Adipose tissue (tissue), 3 donors: ENCODE measurements around the gene FBXO31. TPM values are rescaled to one million over a fixed set of nuclear protein-coding genes. Genes with fewer than 3 reads are reported as not detected.
"Not testable (repeated sequence)": the region's sequence is repeated elsewhere in the genome, so short reads cannot be mapped to it uniquely, and the experiment has no call there.

Source experiments
- H3K27ac ChIP-seq: one replicate; pipeline ENCODE4 v1.5.1; 2013; ENCODE audit warnings: low read depth, low read length
- WGBS, 3 donors: extraction: QIAGEN DNeasy Blood & Tissue Kit; methylation state at CpG; one replicate each; pipeline ENCODE4 v1.1.7; 2013; 5-methylcytosine and 5-hydroxymethylcytosine counted together
- polyA plus RNA-seq, 3 donors: library from polyadenylated mRNA; stranded (reverse); fragments of 200-250 nt; gene quantifications; one replicate each; pipeline ENCODE4 v1.2.3, GENCODE V29; 2013
- donor health status: healthy with polysubstance abuse.
- donor health status: Bipolar disorder and iron deficiency.
- donor health status: healthy.

Gene FBXO31
- polyA plus RNA-seq, 3 donors, result 14.6 to 26.6 (median 23.6) TPM

DNA sequence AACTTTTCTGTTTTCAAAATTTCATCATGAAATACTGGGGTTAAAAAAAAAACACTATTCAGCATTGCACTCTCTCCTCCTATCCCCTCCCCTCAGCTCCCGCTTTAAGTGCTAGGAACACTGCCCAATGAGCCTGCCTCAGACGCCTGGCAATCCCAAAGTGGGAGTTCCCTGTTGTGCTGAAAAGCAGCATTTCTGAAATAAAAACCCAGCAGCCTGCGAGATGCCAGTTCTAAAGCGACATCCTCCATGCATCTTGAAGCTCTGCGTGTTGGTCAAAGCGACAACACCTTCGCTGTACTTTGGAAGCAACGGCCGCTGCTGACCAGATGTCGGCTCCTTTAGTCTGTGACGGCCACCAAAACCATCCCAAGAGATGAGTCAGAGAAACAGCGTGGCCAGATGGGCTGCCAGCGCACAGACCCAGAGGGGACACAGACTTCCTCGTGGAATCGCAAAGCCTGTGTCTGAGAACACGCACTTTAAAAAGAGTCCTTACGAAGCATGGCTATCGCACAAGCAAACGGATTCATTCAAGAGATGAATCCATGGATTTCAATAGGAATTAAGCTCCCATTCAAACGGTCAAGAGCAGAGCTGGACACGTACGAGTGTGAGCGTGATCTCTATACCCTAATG lies 32.8 kb downstream of the FBXO31 start:
- no peak overlapping the region for H3K27ac ChIP-seq
- WGBS, 3 donors, result 50 to 80% (median 64%) methylated on average over 23 of the region's 23 CpGs

DNA sequence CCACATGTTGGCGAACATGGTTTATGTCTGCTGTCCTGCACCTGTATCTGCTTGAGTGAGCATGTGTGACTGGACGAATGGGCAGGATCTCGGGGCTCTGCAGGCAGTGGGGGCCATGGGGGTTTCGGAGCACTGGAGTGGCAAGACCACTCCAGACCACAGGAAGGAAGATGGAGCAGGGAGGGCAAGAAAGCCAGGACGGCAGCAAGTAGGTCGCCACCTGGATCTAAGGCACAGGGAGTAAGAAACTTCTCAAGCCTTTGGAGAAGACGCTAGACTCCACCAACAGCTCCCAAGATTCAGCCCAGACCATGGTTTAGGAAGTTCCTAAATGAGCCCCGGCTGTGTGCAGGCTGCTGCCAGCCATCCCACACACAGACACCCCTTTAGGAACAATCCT lies 33.5 kb downstream of the FBXO31 start:
- H3K27ac ChIP-seq, result no peak overlapping the region
- WGBS, 3 donors, result 86 to 90% (median 89%) methylated on average over 8 of the region's 8 CpGs

DNA sequence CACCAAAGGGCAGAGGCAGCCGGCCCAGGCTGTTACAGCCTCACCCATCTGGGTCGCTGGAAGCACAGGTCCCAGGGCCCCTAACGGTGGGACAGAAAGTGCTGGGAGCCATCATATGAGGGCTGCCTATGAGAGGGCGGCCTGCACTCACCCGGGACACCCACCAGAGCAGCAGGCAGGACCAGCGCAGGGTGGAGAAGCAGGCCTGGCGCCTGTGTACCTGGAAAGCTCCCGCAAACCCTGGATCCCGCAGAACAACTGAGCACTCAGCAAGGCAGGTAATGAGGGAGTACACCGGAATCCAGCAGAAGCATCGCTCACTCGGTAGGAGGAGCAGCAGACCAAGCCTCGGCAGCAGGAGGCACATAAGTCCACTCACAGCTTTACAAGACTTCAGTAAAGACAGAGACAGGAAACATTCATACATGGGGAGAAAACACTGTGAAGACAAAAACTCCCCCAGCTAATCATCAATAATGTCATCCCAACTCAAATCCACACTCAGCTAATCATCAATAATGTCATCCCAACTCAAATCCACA lies 34.9 kb downstream of the FBXO31 start:
- WGBS, 3 donors, result 89 to 96% (median 95%) methylated on average over 13 of the region's 13 CpGs
- no peak overlapping the region for H3K27ac ChIP-seq

DNA sequence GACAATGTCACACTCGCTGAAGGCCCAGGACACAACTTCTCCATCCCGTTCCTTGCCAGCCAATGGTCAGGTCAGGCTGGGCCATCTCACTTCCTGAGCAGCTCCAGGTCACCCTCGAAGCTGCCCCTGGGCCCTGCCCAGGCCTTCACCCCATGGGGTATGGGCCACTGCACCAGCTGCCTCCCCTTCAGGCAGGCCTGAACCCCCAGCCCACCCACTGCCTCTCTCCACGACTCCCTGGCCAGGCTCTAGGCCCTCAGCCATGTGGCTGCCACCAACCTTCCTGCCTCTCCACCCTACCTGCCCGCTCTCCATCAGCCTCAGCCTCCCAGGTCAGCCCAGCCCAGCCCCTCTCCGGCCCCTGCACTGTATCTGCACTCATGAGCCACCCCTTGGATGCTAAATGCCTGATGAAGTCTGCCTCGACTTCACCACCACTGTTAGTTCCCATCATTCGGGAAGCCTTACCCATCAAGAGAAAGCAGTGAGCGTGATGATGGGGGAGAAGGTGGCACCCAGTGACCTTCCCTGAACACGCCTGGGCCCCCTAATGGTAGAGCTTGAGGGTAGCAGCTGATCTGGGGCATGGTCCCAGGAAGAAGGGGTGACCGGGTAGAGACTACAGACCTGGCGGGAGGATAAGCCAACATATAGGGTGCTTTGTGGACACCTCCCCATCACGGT lies 35.5 kb downstream of the FBXO31 start:
- H3K27ac ChIP-seq, result no peak overlapping the region
- 94 to 95% (median 95%) methylated on average over 13 of the region's 13 CpGs for whole genome bisulfite sequencing, 3 donors

DNA sequence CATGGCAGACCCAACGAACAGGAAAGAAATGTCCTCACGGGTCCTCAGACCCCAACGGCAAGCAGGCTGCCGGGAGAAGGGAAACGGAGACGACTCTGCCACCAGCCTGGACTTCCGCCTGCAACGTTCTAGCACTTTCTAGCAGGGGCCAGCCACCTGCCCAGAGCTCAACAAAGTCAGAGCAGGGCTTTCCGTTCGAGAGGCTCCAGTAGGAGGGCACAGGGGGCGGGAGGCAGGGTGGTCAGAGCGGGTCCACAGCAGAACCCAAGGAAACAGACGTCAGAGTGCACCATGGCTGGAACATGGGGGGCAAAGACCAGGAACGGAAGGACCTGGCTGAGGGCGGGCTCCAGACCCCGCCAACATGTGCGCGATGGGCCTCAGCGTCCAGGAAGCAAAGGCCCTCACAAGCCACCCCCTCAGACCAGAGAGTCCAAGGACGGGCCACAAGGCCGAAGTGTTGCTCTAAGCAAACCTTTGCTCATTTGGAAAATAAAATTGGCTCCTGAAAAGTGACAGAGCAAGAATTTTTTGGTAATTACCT lies 37.0 kb downstream of the FBXO31 start:
- WGBS, 3 donors, result 91 to 94% (median 93%) methylated on average over 21 of the region's 21 CpGs
- H3K27ac ChIP-seq, result no peak overlapping the region

DNA sequence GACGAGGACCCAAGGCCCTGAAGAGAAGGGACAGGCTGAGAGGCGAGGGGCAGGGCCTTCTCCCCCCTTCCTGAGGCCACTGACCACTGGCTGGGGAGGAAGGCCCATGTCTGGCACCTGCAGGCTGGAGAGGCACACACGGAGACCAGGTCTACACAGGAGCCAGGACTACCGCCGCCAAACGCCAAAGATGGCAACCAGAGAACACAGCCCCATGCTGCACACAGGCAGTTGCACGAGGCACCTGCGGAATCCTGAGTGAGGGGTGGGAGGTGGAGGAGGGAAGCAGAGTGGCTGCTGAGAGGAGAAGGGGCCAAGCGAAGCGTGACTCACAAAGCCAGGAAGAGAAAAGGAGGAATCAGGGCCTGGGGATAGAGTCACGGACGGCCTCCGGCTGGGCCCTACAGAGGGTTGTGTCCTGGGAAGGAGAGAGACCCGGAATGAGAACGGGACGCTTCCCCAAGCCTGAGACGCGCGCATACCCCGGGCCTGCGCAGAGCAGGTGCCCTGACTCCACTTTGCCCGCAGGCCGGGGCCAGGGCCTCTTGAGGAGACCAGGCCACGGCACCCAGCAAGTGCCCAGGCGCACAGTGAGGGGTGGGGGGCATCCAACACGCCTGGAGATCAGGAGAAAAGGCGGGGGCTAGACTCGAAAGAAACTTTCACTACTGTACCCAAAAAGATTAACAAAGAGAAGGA lies 37.7 kb downstream of the FBXO31 start:
- 92 to 93% (median 93%) methylated on average over 25 to 28 of the region's 28 CpGs for WGBS, 3 donors
- no peak overlapping the region for H3K27ac ChIP-seq

DNA sequence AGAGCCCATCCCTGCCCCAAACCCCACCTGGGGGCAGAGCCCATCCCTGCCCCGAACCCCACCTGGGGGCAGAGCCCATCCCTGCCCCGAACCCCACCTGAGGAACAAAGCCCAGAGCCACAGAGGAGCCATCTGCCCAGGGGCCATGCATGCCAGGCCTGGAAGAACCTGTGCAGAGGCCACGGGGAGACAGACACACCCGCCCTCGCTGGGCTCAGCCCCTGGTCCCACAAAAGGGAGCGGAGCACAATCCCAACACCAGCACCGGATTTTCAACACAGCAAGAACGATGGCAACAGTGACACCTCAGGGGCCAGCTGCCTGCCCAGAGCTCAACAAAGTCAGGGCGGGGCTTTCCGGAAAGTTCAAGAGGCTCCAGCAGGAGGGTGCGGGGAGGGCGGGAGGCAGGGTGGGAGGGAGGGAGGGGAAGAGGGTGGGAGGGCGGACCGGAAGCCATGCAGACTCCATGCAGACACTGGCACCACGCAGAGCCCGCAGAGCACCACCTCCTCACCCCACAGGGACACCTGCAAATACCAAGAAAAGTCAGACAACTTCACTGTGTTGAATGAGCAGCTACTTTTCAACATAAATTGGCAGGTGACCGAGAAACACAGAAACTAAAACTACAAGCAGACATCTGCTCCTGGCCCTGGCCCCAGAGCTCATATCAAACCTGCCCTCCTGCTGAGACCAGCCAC lies 38.5 kb downstream of the FBXO31 start:
- 51 to 81% (median 59%) methylated on average over 14 to 17 of the region's 17 CpGs for WGBS, 3 donors

DNA sequence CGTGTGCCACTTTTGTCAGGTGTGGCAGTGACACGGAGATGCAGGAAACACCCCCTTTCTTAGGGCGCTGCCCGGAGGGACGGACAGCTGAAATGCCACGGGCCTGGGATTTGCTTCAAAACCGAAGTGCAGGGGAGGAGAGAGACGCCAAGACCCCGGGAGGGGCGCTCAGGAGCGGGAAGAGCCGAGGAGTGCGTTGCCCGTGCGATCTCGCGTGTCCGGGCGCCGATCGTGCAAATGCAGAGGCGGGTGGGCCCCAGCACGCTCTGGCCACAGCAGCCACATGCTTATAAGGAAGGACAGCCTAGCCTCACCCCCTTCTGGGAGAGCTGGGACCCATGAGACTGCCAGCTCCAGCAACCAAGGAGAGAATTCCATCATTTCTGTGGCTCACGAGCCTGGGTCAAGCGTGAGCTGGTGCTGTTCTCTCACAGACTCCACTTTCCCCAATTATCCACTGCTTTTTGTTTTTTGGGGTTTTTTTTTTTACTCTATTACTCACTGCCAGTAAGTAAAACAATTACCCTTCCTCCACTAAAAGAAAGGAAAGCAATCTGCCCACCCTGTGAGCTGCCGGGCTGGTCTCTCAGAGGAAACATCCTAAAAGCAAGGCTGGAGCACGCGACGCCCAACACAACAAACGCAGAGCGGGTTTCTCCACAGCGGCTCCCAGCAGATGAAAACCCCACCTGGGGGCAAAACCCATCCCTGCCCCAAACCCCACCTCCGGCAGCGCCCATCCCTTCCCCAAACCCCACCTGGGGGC lies 39.2 kb downstream of the FBXO31 start:
- 81 to 83% (median 83%) methylated on average over 31 to 34 of the region's 34 CpGs for WGBS, 3 donors
- H3K27ac ChIP-seq, result no peak overlapping the region

More for the DNA sequence above, 38.5 kb downstream of the FBXO31 start:
- no peak overlapping the region for H3K27ac ChIP-seq

DNA sequence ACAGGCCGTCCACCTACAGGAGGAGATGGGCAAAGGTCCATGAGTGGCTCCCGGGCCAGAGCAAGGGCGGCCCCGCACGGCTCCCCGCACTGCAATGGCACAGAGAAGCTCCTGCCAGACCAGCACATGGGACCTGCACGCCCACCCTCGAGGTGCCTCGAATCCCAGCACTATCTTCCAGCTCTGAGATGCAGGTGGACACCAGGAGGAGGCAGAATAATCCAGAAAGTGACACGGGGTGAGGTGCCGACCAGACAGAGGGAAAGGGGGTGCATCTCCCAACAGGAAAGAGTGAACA lies 39.9 kb downstream of the FBXO31 start:
- 83 to 90% (median 85%) methylated on average over 11 of the region's 11 CpGs for WGBS, 3 donors
- no peak overlapping the region for H3K27ac ChIP-seq

DNA sequence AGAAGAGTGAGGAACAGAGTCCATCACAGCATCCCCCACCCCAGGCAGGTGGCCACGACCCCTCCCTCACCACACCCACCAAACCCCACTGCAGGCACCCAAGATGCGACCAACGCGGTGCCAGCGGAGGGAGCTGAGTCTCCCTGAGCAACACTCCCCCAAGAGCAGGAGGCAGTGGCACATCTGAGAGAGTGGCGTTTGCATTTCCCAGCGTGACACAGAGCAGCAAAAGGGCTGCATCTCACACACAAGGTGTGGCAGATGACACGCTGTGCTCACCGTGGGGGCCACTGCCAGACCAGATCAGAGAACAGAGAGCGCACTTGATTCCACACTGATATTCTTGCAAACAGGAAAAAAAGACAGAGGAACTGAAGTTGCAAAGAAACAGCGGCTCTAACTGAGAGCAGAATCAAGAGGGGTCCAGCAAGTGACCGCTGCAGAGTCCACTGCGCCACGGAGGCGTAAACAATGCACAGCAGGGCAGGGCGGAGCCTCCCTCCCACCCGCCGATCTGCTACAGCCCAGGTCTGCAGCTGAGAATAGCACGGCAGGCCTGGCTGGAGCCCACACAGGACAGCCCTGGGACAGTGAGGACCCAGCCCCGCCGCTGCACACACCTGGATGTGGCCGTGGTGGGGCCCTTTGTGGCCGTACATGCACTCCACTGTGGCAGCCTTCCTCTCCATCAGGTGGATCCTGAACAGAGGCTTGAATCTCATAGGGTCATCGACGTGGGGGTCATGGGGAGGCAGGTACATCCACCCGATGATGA lies 40.4 kb downstream of the FBXO31 start:
- 84 to 85% (median 85%) methylated on average over 24 to 26 of the region's 26 CpGs for WGBS, 3 donors
- no peak overlapping the region for H3K27ac ChIP-seq

DNA sequence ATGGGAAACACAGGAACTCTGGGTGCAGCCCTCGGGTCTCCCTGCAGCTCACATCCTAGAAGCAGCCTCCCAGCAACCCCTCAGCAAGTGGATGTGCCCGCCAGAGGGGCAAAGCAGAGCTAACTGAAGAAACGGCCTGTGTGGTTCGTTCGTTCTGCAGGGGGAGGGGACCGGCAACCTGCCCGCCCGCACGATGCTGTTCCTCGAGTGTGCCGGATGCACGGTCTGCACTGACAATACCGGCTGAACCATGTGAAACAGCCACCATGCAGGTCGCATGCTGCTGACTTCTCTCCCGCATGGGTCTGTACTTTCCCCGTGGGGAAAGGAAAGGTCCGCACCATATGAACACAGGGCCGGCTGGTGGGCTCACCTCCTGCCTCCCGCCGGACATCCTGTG lies 41.1 kb downstream of the FBXO31 start:
- no peak overlapping the region for H3K27ac ChIP-seq
- WGBS, 3 donors, result 92 to 94% (median 94%) methylated on average over 20 of the region's 20 CpGs

DNA sequence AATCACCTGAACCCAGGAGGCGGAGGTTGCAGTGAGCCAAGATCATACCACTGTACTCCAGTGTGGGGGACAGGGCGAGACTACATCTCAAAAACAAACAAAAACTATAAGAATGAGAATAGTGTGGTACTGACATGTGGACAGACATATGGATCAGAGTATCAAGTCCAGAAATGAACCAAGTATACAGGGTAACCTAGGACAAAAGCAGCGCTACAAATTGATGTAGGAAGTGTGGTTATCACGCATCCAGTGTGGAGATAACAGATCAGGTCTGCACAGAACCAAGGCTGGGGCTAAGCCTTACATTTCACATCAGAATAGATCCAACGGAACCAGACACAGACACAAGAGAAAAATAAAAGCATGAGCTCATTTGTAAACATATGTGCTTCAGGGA lies 43.4 kb downstream of the FBXO31 start:
- 94 to 98% (median 95%) methylated on average over 5 of the region's 5 CpGs for WGBS, 3 donors
- H3K27ac ChIP-seq, result no peak overlapping the region

DNA sequence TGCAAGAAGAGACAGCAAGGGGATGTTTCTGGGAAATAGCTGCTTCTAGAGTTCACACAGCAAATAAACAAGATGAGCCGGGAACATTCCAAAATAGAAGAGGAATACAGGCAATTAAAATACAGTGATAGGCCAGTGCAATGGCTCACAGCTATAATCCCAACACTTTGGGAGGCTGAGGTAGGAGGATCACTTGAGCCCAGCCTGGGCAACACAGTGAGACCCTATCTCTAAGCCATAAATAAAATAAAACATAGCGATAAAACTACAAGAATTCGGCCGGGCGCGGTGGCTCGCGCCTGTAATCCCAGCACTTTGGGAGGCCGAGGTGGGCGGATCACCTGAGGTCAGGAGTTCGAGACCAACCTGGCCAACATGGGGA lies 43.9 kb downstream of the FBXO31 start:
- WGBS, 3 donors, result 97 to 98% (median 97%) methylated on average over 11 of the region's 11 CpGs
- H3K27ac ChIP-seq, result not testable (repeated sequence)

DNA sequence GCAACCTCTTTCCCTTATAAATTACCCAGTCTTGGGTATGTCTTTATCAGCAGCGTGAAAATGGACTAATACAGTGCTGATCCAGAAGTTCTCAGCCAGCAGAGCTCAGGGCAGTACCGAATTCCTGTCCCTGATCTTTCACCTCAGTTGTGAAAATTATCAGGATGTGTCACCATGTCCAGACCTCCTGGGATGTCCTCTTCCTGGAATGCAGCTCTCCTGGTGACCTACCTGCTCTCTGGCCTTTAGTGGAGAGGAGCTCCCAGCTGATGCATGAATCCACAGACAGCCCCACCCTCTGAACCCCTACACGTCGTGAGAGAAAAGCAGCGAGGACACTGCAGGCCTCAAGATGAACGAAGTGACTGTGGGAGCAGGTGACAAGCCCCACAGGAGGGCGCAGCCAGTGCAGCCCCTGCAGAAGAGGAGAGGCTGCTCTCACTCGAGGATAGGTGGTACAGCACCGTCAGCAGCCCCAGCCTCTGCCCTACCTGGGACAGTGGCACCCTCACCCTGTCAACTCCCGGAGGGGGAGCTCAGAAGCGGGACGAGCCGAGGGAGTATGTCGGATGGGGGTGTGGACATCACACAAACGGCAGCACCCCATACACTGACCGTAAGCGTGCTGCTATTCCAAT lies 44.4 kb downstream of the FBXO31 start:
- WGBS, 3 donors, result 91 to 95% (median 92%) methylated on average over 17 of the region's 17 CpGs
- H3K27ac ChIP-seq, result no peak overlapping the region

DNA sequence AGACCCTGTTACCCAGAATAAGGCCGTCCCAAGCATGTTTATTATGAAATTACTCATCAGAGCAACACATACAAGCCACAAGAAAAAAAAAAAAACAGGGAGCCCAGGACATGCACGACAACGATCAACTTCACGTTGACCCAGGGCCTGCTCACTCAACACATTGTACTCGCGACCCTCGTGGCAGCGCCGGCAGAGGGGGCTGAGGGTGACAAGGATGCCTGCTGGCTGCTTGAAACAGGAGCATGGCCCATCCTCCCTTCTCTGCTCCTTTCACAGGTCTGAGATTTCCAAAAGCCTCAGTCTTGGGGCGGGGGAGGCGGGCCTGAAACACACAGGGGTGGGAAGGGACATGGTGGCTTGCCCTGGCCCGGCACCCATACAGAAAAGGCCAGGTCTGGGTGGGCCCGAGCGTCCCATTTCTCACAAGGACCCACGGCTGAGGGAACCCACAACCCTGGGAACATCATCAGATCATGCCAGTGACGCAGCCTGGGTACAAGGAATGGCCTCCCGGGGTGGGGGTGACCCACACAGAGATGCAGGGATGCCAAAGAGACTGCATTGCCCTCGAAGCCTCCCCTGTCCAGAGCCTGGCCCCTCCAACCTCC lies 45.3 kb downstream of the FBXO31 start:
- 94 to 95% (median 94%) methylated on average over 18 of the region's 18 CpGs for WGBS, 3 donors
- H3K27ac ChIP-seq, result no peak overlapping the region

DNA sequence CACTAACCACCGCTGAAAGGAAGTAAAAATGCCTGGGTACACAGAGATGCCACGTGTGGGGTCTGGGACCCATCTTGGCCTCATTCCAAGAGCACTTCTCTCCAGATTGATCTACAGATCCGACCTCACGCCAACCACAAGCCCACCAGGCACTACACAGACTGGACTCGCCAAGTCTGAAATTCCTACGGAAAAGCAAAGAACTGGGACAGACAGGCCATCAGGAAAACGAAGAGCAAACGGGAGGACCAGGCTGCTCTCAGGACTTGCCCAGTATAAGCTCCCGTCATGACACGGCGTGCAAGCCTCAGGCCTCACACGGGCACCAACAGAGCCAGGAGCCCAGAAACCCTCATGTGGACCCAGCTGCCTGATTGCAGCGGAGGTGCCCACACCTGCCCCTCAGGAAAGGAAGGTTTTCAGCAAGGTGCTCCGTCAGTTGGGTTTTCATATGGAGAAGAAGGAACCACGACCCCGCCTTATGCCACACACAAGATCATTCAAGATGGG lies 46.3 kb downstream of the FBXO31 start:
- 58 to 80% (median 68%) methylated on average over 16 of the region's 16 CpGs for WGBS, 3 donors
- no peak overlapping the region for H3K27ac ChIP-seq
